Renal cortical epithelial cell (primary cell): ENCODE data around the gene RCSD1. TPM values are rescaled to one million over a fixed set of nuclear protein-coding genes. Genes with fewer than 3 reads are reported as not detected.
"Not testable (repeated sequence)": the region's sequence is repeated elsewhere in the genome, so short reads cannot be mapped to it uniquely, and the experiment has no call there.

Experiments used
- DNase-seq: peaks from one replicate; pipeline ENCODE4 v3.0.0-alpha.2; 2011; ENCODE audit warnings: low read depth
- total RNA-seq: library from RNA; depleted of rRNA; stranded (reverse); fragments of >200 nt; gene quantifications from 2 replicates; pipeline ENCODE4 v1.2.3, GENCODE V29; 2014

Gene RCSD1
- total RNA-seq, 1 donor from 2014 or later = 0.05 TPM

DNA sequence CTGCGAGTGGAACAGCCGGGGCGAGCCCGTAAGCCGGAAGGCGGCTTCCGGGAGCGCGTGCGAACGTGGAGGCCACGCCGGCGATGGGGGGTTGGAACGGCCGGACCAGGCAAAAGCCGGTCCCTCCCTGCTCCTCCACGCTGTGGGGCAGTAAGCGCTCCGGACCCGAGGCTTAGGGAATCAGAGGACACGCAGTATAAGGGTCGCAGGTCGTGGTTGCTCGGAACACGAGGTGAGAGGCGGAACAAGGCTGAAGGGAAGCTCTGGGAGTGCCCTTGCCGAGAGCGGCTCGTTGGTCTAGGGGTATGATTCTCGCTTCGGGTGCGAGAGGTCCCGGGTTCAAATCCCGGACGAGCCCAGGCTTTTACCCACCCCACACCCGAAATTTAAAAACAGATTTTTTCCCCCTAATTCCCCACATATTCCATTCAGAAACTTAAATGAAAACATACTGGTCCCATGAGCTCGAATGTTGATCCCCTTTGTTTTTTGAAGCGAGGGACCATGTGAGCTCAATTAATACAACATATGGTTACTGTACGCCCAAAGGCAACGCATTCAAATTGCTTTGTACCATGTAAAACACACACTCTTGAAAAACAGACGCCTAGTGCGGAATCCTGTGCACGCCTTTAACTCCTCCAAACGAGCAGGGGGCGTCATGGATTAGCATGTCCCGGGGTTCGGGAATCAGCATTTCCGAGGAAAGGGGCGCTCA, 84.6 kb downstream of the RCSD1 start:
- peak; percentile 74 for DNase-seq

DNA sequence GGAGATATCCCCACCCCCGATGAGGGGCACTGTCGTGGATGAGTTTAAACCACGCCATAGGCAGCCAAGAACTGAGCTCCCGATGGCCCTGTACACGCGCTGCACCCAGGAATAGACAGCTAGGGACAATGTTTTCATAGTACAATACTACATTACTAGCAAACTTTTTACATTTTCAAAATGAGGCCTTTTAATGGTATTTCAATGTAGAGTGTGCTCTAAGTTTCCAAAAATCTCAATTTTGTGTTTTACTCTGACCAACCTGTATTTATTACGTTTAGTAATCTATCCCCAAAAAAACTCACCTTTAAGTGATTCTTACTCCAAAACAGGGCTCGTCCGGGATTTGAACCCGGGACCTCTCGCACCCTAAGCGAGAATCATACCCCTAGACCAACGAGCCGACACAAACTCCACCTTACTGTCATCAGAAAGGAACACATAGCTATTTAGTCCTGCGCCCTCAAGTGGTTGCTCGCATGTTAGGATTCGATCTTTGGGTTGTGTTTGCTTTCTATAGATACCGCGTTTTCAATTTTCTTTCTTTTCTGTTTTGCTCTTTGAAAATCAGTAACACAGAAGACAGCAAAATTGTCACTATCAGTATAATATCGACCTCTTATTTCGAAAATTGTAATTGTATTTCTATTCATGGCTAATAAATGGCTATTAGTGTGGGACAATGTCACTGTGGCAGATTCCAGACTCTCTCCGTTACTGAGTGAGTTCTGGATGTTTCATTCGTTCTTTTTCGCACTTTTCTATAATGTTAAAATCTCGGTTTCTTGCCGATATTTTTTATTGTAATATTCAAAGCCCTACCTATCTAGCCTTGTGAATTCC, 85.3 kb downstream of the RCSD1 start:
- DNase-seq = peak; percentile 80

DNA sequence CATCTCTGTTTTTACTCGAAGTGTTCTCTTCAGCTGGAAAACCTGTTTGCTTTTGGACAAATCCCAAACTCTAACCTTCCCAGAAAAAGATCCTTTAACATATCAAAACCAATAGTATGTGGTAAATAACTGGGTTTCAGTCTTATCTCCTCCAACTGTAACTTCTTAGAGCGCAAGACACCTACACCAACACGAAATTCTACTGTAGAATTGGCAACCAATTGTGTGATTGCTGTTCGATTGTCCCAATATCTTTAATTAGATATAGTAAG, 85.9 kb downstream of the RCSD1 start:
- DNase-seq = no peak

DNA sequence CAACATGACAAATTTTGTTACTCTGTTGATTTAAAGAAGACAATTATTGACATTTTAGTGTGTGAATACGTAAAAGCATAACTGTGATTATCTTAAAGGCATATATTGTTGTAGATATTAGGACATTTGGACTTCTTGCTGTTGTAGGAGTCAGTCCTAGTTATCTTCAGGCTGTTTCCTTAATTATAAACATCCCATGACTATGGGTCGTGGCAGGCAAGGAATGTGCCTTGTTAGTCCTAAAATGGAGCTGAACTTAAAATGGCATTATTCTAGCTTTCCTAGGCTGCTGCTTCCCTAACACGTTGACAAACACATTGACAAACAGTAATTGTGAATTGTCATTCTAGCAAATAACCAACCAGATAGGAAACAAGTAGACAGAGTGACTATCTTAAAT, 87.3 kb downstream of the RCSD1 start:
- no peak for DNase-seq

DNA sequence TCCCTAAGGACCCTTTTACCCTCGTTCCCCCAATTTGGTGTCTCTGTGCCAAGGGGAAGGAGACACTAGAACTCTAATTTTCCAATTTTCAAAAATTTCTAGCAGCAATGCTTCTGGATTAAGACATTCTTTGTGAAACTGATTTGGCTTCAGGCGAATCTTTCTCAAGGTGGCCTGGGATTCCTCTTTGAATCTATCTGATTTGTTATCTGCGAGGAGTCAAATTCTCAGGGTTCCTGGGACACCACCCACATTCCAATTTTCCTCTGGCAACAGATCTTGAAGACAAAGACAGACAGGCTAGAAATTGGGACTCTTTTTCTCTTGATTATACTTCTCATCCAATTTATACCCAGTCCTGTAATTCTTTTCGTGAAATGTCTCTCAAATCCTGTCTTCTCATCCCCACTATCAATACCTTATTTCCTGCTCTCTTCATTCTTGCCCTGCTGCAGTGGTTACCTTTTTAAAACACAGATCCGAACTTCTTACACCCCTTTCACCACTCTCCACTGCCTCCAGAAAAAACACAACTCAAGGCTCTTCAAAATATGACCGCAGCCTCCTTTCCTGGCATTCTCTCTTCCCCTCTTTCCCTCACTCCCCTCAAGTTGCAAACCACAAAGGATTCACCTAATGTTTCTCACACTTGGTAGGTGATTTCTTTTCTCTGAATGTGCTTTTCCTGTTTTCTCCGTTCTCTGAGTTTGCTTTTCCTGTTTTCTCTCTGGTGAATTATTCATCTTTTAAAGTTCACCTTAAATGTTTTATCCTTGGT, 89.1 kb downstream of the RCSD1 start:
- DNase-seq = no peak

DNA sequence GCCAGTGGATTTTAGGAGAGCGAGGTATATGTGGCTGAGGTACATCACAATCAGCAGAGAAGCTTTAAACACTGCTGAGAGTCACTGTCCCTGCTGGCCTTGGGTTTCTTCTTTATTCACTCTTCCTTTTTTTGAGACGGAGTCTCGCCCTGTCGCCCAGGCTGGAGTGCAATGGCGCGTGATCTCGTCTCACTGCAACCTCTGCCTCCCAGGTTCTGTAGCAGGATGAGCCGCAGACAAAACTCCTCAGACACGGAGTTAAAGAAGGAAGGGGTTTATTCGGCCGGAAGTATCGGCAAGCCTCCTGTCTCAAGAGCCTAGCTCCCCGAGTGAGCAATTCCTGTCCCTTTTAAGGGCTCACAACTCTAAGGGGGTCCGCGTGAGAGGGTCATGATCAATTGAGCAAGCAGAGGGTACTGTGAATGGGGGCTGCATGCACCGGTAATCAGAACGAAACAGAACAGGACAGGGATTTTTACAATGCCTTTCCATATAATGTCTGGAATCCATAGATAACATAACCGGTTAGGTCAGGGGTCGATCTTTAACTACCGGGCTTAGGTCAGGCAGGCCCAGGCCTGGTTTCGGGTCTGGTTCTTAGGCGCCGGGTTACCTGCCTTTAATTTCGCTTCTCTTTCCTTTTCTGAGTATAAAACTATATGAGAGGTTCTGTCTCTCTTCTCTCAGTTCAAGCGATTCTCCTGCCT, 89.8 kb downstream of the RCSD1 start:
- not testable (repeated sequence) for DNase-seq

DNA sequence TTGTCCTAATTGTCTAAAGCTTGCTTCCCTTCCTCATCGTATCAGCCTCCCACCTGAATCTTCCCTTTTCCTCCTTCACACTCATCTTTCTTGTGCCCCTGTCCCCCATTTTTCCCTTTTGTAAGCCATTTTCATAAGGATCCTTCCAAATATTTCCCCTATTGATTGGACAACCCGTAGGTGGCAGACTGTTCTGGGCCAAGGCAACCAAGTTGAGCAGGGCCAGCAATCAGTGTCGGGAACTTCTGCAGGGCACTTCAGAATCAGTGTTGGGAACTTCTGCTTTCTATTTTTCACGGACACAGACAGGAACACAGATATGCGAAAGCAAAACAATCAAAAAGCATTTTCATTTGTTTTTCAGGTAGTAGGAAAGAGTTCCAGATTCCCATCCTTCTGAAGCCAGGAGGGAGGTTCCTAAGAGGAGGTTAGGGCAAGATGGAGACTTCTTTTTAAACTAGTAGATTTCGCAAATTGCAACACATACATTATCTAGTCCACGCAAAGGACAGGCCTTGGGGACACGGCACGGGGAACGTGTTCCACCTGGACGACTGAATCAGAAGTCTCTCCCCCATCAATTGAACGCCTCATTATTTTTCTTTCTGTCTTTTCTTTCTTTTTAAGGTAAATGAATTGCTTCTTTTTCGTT, 91.1 kb downstream of the RCSD1 start:
- DNase-seq = peak; percentile 66

DNA sequence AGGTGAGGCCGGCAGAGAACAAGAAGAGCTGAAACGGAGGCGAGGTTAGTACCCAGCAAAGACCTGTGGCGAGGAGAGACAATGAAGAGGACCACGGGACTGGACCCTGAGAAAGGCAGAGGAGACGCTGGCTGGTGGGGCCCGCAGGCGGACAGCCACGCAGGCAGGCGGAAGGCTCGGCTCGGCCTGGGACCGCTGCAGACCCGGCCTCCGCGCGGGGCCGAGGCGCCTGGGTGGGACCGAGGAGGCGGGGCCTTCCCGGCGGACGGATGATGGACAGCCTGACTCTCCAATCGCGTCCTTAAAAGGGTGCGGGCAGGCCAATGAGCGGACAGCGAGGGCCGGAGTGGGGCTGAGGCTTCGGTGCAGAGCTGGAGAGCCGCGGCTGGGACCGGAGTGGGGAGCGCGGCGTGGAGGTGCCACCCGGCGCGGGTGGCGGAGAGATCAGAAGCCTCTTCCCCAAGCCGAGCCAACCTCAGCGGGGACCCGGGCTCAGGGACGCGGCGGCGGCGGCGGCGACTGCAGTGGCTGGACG, 91.7 kb downstream of the RCSD1 start, which contains the start of gene MPZL1:
TSS of gene MPZL1 (plus strand) at position 366 of the 535 bp plus-strand sequence. CDS start 170 bp downstream, outside the sequence.
- DNase-seq = peak; percentile 75

DNA sequence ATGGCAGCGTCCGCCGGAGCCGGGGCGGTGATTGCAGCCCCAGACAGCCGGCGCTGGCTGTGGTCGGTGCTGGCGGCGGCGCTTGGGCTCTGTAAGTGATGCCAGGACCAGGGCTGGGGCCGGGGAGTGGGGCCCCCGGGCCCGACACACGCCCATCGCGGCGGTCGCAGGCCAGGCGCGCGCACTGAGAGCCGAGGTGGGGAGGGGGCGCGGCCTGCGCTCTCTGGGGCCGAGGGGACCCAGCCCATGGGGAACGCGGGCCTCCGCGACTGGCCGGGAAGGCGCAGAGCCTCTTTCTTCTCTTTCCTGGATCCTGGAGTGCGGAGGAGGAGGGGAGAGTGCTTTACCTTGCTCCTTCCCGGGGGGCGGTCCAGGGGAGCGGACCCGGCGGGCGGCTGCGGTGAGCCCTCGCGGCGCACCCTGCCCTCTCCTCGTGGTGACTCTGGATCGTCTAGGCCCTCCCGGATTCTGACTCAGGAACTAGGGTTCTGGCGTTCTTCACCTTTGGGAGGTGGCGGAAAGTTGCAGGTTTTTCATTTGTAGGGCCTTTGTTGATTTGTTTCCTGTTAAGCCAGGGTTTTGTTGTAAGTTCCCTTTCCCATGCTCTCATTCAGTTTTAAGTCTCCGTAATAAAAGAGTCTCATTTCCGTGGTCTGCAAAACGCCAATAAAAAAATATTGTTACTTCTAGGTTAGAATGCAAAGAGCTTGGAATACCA, 92.3 kb downstream of the RCSD1 start:
- peak; percentile 34 for DNase-seq

DNA sequence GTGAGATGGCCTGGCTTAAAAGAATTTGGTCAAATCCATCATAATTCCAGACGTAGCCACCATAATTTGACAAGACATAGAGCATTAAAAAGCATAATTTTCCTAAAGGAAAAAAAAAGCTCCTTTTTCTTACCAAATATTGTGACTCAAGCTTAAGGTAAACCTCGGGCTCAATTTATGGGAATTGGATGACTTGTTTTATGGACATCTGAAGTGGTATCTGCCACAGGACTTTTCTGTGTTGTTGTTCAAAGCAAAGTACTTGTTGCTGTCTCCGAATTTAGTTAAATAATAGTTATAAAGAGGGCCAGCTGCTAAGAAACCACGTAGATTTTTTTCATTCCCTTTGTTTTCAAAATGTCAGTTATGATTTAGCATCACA, 92.8 kb downstream of the RCSD1 start:
- no peak for DNase-seq

DNA sequence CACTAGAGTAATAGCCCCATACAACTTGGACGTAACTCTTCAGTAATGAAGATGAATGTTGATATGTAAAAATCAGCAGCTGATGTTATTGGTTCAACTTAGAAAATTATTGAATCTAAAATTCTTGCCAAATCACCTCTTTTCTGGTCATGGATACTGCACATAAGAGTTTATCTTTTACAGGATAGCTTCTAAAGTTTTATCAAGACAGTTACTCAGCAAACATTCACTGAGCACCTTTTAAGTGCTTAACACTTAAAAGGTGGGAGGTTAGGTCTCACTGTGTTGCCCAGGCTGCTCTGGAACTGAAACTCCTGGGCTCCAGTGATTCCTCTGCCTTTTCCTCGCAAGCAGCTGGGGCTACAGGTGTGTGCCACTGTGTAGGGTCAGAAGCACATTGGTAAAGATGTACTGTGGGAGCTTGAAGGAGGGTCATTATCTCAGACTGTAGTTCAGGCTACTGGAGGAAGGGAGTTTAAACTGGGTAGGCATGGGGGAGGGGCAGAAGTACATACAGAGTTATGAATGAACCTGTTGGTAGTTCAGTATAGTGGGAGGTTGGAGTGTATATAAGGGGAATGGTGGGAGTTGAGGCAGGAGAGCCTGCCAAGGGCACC, 93.8 kb downstream of the RCSD1 start:
- DNase-seq = no peak

DNA sequence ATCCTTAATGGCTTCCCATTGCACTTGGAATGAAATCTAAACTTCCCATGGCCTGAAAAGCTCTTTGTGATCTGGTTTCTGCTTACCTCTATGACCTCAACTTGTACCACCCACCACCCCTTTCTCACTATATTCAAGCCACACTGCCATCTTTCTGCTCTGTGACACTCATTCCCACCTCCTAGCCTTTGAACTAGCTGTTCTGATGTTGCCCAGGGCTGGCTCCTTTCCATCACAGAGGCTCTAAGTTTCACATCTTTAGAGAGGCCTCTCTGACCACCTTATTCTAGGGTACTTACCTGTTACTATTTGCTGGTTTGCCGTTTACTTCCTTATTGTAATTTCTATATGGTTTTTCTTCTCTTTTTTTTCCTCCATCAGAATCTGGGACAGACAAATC, 96.0 kb downstream of the RCSD1 start:
- DNase-seq = no peak

DNA sequence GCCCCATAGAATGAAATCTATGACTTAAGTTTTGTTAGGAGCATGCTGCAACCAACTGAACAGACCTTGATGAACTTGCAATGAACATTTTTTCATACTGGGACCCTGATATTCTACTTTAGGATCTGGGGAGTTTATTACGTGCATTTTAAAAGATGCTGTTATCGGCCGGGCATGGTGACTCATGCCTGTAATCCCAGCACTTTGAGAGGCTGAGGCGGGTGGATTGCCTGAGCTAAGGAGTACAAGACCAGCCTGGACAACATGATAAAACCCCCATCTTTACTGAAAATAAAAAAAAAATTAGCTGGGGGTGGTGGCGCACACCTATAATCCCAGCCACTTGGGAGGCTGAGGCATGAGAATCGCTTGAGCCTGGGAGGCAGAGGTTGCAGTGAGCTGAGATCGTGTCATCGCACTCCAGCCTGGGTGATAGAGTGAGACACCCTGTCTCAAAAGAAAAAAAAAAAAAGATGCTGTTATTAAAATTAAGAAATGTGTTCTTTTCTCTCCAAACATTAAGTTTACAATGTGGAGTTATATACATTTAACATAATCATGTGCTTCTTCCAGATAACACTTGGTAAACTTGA, 98.9 kb downstream of the RCSD1 start:
- no peak for DNase-seq

DNA sequence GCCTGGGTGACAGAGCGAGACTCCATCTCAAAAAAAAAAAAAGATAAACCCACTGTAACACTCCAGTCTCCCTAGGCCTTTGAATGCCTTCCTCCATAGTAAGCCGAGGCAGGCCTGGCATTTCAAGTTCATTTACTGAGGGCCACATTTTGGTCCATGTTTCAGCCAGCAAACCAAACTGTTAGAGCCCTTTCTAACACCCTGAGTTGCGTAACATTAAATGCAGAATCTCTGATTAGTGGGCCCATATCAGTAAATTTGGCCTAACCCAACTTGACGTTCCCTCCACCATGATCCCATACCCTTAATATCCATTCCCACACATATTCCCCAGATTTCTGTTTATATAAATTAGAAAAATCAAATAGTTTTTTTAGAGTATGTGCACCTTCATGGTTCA, 104.2 kb downstream of the RCSD1 start:
- no peak for DNase-seq

DNA sequence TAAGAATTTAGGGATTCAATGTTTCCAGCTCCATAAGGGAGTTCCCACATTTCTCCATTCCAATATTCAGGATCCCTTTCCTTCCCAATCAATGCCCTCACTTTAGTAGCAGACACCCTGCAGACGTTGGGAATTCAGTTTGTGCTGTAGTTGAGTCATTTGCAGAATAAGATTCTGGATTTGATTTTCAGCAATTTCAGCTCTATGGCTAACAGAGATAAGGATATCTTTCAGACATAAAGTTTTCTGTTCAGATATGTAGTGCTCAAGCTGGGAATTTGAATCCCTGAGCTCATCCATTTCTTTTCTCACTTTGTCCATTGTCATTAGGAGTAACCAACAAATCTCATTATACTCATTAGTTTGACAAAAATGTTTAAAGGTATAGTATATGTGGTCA, 104.8 kb downstream of the RCSD1 start:
- DNase-seq = no peak

DNA sequence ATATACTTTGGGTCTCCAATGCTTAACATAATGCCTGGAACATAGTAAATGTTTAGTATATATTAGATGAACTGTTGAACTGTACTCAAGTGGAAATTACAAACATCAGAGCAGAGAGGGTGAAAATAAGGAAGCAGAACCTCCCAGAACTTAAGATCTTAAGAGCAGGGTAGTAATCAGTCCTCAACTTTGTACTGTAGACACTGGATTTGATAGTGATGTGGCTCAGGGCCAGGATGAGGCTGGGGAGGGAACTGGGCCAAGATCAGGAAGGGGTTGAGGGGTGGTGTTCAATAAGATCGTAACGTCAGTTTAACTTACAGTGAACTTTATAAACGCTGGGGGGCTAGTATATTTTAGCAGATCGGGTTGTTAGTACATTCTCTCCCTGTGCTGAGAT, 107.1 kb downstream of the RCSD1 start:
- no peak for DNase-seq

DNA sequence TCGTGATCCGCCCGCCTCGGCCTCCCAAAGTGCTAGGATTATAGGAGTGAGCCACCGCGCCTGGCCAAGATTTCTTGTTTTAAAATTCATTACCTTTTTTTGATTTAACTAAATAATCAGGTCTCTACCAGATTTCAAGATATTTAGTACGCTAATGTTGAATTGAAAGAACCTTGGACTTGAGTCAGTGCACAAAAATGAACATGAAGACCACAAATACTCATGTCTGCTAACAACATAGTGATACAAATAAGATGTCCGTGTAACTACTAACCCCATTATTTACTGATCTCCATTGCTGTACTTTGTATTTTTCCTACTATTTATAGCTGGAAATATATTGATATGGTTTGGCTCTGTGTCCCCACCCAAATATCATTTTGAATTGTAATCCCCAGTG, 108.1 kb downstream of the RCSD1 start:
- DNase-seq = no peak

DNA sequence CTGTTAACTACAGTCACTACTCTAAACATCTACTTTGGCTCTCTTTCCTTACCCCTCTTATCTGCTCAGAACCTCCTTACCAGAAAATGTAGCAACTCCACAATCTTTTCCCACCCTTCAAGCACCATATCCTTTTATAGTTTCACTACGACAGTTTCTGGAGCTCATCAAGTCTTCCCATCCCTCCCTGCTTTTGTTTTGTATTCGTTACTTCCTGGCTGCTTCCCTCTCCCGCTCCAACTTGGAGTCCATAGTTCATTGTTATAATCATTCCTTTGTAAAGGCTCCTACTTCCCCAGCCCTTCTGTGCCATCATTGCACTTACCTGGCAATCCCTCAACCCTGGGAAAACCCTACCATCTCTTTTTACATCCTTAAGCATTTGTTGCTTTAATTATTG, 109.7 kb downstream of the RCSD1 start:
- no peak for DNase-seq

DNA sequence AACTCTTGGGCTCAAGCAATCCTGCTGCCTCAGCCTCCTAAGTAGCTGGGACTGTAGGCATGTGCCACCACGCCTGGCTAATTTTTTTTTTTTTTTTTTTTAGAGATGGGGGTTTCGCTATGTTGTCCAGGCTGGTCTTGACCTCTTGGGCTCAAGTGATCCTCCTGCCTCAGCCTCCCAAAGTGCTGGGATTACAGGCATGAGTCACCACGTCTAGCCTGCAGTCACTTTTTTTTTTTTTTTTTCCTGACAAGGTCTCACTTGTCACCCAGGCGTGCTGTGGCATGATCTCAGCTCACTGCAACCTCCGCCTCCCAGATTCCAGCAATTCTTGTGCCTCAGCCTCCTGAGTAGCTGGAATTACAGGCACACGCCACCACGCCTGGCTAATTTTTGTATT, 111.1 kb downstream of the RCSD1 start:
- not testable (repeated sequence) for DNase-seq
